ENCODE results near the gene ZBTB5.

DNA sequence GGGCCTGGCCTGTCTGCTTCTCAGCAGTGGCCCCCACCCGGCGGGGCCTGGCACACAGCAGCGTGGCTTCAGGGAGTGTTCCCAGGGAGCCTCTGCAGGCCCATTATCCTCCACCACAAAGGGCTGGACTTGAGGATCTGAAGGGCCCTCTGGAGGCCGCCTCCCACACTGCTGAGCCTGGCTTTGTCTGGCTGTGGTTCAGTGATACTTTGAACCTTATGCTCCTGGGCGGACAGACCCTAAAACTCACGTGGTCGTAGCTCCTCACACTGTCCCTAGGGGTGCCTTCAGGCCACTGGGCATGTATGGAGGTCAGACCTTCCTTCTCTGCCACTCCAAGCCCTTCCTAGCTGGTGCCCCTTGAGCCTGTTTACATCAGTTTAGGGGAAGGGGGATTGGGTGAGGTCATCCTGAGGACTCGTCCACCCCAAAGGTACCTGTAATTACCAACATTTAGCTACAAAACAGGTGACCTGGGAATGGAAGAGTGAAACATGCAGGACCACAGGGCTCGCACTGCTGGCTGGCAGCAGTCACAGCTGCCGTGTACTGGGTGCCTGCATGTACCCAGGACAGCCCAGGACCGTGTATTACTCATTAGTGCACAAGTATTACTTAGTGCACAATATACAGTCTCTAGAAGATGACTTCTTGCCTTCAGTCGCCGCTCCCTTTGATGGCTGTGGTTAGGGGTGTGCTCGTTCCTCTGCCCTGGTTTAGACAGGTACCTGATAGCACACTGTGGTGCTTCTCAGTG lies 34.2 kb downstream of the ZBTB5 start:
- no peak for TF ChIP-seq POLR2A (IDR thresholded peaks at IDR 0.05)
- TF ChIP-seq, protein P1, sequence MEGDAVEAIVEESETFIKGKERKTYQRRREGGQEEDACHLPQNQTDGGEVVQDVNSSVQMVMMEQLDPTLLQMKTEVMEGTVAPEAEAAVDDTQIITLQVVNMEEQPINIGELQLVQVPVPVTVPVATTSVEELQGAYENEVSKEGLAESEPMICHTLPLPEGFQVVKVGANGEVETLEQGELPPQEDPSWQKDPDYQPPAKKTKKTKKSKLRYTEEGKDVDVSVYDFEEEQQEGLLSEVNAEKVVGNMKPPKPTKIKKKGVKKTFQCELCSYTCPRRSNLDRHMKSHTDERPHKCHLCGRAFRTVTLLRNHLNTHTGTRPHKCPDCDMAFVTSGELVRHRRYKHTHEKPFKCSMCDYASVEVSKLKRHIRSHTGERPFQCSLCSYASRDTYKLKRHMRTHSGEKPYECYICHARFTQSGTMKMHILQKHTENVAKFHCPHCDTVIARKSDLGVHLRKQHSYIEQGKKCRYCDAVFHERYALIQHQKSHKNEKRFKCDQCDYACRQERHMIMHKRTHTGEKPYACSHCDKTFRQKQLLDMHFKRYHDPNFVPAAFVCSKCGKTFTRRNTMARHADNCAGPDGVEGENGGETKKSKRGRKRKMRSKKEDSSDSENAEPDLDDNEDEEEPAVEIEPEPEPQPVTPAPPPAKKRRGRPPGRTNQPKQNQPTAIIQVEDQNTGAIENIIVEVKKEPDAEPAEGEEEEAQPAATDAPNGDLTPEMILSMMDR (IDR thresholded peaks at IDR 0.05): no peak
